H1 (cell line): ENCODE results near the gene SLC2A5.

Experiments used
- BACH1 ChIP-seq: IDR thresholded peaks from 2 replicates; pipeline ENCODE4 v1.6.1; 2012; ENCODE audit warnings: low read length, improper control_type of control experiment
- CBX5 ChIP-seq: fragments of 300-800, 300-1000 bp; sonication (generic); IDR thresholded peaks from 2 replicates; pipeline ENCODE4 v1.7.1; 2016; ENCODE audit warnings: antibody characterized with exemption, low read length, low read depth
- CEBPB ChIP-seq: IDR thresholded peaks from 2 replicates; pipeline ENCODE4 v1.6.1; 2012; ENCODE audit warnings: low read depth, low read length
- CHD2 ChIP-seq: IDR thresholded peaks from 2 replicates; pipeline ENCODE4 v1.6.1; 2012; ENCODE audit warnings: low read length, improper control_type of control experiment
- EZH2 ChIP-seq: fragments of 200-600 bp; sonication (generic); IDR thresholded peaks from 2 replicates; pipeline ENCODE4 v1.7.1; 2012; ENCODE audit warnings: low read depth, mild to moderate bottlenecking, moderate library complexity, low read length, inconsistent platforms; ENCODE audit not compliant: severe bottlenecking
- JUN ChIP-seq: IDR thresholded peaks from 2 replicates; pipeline ENCODE4 v1.6.1; 2011; ENCODE audit warnings: low read depth, mild to moderate bottlenecking, improper control_type of control experiment, low read length
- JUND ChIP-seq: IDR thresholded peaks from 2 replicates; pipeline ENCODE4 v1.6.1; 2011; ENCODE audit warnings: mild to moderate bottlenecking, improper control_type of control experiment, low read length
- MAFK ChIP-seq: IDR thresholded peaks from 2 replicates; pipeline ENCODE4 v1.6.1; 2012; ENCODE audit warnings: low read depth, mild to moderate bottlenecking, improper control_type of control experiment, low read length
- POLR2A ChIP-seq, 2 experiments: IDR thresholded peaks; 1 replicate in 1 of 2; 2 replicates in 1 of 2; pipeline ENCODE4 v1.6.1; 2011; ENCODE audit warnings: low read depth in 2 of 2, low read length in 2 of 2, mild to moderate bottlenecking in 2 of 2; ENCODE audit errors: control extremely low read depth in 1 of 2
- POLR2AphosphoS5 ChIP-seq: IDR thresholded peaks from 2 replicates; pipeline ENCODE4 v1.6.1; 2011; ENCODE audit warnings: low read depth, low read length
- RFX5 ChIP-seq: IDR thresholded peaks from 2 replicates; pipeline ENCODE4 v1.6.1; 2011; ENCODE audit warnings: low read depth, low read length, improper control_type of control experiment, borderline replicate concordance
- RXRA ChIP-seq: IDR thresholded peaks from 2 replicates; pipeline ENCODE4 v1.6.1; 2011; ENCODE audit warnings: low read depth, mild to moderate bottlenecking, low read length, moderate library complexity; ENCODE audit not compliant: insufficient read depth
- SP1 ChIP-seq: IDR thresholded peaks from 2 replicates; pipeline ENCODE4 v1.6.1; 2011; ENCODE audit warnings: low read depth, low read length
- TF ChIP-seq, protein P1 (sequence below), 3 experiments: IDR thresholded peaks; 1 replicate in 2 of 3; 2 replicates in 1 of 3; pipeline versions ENCODE4 v1.5.1 to v1.6.1; 2011; ENCODE audit warnings: low read length in 3 of 3, mild to moderate bottlenecking in 3 of 3, inconsistent platforms in 2 of 3, low read depth in 1 of 3, moderate library complexity in 1 of 3; ENCODE audit not compliant: insufficient read depth in 1 of 3; ENCODE audit errors: control extremely low read depth in 1 of 3

DNA sequence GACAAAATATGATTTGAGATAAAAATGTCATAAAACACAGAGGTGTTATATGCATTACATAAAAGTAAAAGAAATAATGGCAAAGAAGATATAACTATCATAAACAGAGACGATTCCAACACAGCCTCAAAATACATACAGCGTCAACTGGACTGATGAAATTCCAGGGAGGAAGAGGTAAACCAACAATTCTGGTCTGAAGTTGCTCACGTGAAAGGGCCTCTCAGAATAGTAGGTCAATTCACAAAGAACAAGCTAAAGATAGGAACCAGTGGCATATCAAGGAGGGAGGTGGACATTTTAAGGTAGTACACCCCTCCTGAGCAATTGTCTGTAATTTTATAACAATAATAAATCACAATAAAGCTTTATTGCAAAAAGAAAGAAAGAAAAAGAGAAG is 18.6 kb downstream of the SLC2A5 start:
- TF ChIP-seq, protein P1, sequence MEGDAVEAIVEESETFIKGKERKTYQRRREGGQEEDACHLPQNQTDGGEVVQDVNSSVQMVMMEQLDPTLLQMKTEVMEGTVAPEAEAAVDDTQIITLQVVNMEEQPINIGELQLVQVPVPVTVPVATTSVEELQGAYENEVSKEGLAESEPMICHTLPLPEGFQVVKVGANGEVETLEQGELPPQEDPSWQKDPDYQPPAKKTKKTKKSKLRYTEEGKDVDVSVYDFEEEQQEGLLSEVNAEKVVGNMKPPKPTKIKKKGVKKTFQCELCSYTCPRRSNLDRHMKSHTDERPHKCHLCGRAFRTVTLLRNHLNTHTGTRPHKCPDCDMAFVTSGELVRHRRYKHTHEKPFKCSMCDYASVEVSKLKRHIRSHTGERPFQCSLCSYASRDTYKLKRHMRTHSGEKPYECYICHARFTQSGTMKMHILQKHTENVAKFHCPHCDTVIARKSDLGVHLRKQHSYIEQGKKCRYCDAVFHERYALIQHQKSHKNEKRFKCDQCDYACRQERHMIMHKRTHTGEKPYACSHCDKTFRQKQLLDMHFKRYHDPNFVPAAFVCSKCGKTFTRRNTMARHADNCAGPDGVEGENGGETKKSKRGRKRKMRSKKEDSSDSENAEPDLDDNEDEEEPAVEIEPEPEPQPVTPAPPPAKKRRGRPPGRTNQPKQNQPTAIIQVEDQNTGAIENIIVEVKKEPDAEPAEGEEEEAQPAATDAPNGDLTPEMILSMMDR (IDR thresholded peaks at IDR 0.05; ENCODE audit: control extremely low read depth in 1 of 3, insufficient read depth in 1 of 3, low read depth in 1 of 3, low read length in 3 of 3) = no peak
- TF ChIP-seq POLR2AphosphoS5 (no peak), CBX5 (no peak), CEBPB (no peak), JUN (no peak), POLR2A (IDR thresholded peaks at IDR 0.05; ENCODE audit: control extremely low read depth in 1 of 2, low read depth in 2 of 2, low read length in 2 of 2) (no peak), CHD2 (no peak), BACH1 (no peak), MAFK (no peak), JUND (no peak), RXRA (no peak), EZH2 (no peak), RFX5 (no peak), SP1 (no peak)
